Ovary (tissue), 9 donors: Measurements from ENCODE around the gene NCR3LG1. TPM values are rescaled to one million over a fixed set of nuclear protein-coding genes. Genes with fewer than 3 reads are reported as not detected.

ENCODE experiments used
- DNase-seq, 5 donors: peaks; one replicate each; pipeline ENCODE4 v3.0.0-alpha.2; 2019 to 2020
- H3K27ac ChIP-seq, 2 donors: fragments of 200-600 bp; one replicate each; pipeline versions ENCODE4 v1.5.1 to v1.8.0; 2019 to 2022
- H3K27me3 ChIP-seq: fragments of 200-600 bp; one replicate; pipeline ENCODE4 v1.8.0; 2022
- H3K36me3 ChIP-seq: fragments of 200-600 bp; sonication (generic); one replicate; pipeline ENCODE4 v1.5.1; 2019
- H3K4me1 ChIP-seq: one replicate; pipeline ENCODE4 v1.8.1; 2013; ENCODE audit warnings: mild to moderate bottlenecking, moderate library complexity; ENCODE audit not compliant: insufficient read depth
- H3K4me3 ChIP-seq: fragments of 200-600 bp; sonication (generic); one replicate; pipeline ENCODE4 v1.5.1; 2017
- H3K9me3 ChIP-seq, 2 donors: fragments of 200-600 bp in 1 of 2; sonication (generic) in 1 of 2; one replicate each; pipeline versions ENCODE4 v1.5.1 to v1.8.1; 2013 to 2019; ENCODE audit warnings: mild to moderate bottlenecking in 1 of 2, moderate library complexity in 1 of 2
- EP300 ChIP-seq: sonication (generic); formaldehyde crosslinking; IDR thresholded peaks from one replicate; pipeline ENCODE4 v1.6.1; 2017; ENCODE audit warnings: antibody characterized with exemption
- POLR2A ChIP-seq: fragments of 450-650 bp; IDR thresholded peaks from one replicate; pipeline ENCODE4 v1.6.1; 2017; ENCODE audit warnings: antibody characterized with exemption, mild to moderate bottlenecking, moderate library complexity
- WGBS, 3 donors: extraction: QIAGEN DNeasy Blood & Tissue Kit in 1 of 3; methylation state at CpG; one replicate each; pipeline versions ENCODE4 v1.1.5 to v1.1.7; 2013 to 2017; 5-methylcytosine and 5-hydroxymethylcytosine counted together
- intact Hi-C, 4 donors: fragments of 100-400 bp; cut with DNase I; formaldehyde crosslinking; loops; one replicate each; pipeline versions ENCODE4 v1.11.0 to v1.15.1; 2022 to 2023
- polyA plus RNA-seq, 2 donors: library from polyadenylated mRNA; stranded (reverse); fragments of 200-250 nt in 1 of 2; fragments of 350-450 nt in 1 of 2; fragmentation: Illumina TruSeq in 1 of 2; extraction: RNeasy Lipid Tissue Mini Kit (QIAGEN cat#74804) in 1 of 2; gene quantifications; one replicate each; pipeline ENCODE4 v1.2.3, GENCODE V29; 2013 to 2014
- total RNA-seq, 7 donors: library from RNA; depleted of rRNA in 2 of 7; stranded (reverse); fragments of >200 nt in 2 of 7; fragmentation: NEBNext Ultra II Directional in 3 of 7; extraction: Animal tissue kit (Norgen Biotek cat#: 25700) in 3 of 7; gene quantifications; one replicate each; pipeline versions ENCODE4 v1.1.0 to v1.2.4, GENCODE V29; 2016 to 2023
- TF ChIP-seq, protein P1 (sequence below), 3 donors: fragments of 450-650 bp in 2 of 3; fragments of 200-600 bp in 1 of 3; IDR thresholded peaks; one replicate each; pipeline versions ENCODE4 v1.5.1 to v1.8.0; 2016 to 2022; ENCODE audit warnings: antibody characterized with exemption in 3 of 3, mild to moderate bottlenecking in 1 of 3
- donor health status: DM: no; HTN: no; CAD: no; lungs with moderate emphysema.
- donor health status: DM: no; HTN: no; CAD: no.
- donor health status: Bipolar disorder and iron deficiency.
- donor health status: DM: yes; HTN: yes; CAD: no.
- donor health status: DM: no; HTN: no; CAD: no.
- donor health status: DM: yes; HTN: yes; CAD: no.

NCR3LG1 gene
- total and polyA plus RNA-seq, 9 donors, result 0.75 to 7.7 (median 3.5) TPM

DNA sequence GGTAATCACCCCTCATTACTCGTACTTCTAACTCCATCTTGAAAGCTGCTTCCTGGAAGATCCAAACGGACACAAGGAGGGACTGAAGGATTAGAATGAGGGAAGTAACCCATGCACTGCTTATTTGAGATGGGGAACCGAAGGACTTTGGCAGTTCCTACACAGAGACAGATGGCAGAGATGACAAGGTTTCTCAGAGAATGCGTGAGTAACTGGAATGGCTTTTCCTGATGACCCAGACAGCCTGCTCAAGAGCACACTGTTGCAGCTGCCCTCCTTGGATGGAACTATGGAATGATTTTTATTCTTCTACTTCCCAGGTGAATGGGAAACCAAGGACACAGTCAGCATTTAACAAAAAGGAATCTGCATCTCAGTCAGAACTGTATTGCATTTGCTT, 29.6 kb downstream of the NCR3LG1 start:
- 63 to 74% (median 65%) methylated on average over 4 of the region's 4 CpGs for WGBS, 3 donors
- TF ChIP-seq POLR2A (no peak), EP300 (no peak)
- TF ChIP-seq, protein P1, sequence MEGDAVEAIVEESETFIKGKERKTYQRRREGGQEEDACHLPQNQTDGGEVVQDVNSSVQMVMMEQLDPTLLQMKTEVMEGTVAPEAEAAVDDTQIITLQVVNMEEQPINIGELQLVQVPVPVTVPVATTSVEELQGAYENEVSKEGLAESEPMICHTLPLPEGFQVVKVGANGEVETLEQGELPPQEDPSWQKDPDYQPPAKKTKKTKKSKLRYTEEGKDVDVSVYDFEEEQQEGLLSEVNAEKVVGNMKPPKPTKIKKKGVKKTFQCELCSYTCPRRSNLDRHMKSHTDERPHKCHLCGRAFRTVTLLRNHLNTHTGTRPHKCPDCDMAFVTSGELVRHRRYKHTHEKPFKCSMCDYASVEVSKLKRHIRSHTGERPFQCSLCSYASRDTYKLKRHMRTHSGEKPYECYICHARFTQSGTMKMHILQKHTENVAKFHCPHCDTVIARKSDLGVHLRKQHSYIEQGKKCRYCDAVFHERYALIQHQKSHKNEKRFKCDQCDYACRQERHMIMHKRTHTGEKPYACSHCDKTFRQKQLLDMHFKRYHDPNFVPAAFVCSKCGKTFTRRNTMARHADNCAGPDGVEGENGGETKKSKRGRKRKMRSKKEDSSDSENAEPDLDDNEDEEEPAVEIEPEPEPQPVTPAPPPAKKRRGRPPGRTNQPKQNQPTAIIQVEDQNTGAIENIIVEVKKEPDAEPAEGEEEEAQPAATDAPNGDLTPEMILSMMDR (IDR thresholded peaks at IDR 0.05), result no peak
- H3K36me3 ChIP-seq, result no peaks in the 10 kb centered on the region
- no peak for DNase-seq
- H3K4me3 ChIP-seq, result no peak overlapping the region
- H3K27me3 ChIP-seq, result no peaks in the 10 kb centered on the region
- H3K27ac ChIP-seq, result no peak overlapping the region
- intact Hi-C loops, result loop anchor here in 3 of 4 donors (5.0 to 10.0 kb wide), 3 partner anchors 121 to 611 kb away; no protein-coding TSS in a partner anchor
- peaks cover 0 to 6% of the 10 kb centered on the region in 2 donors for H3K9me3 ChIP-seq
- no peaks in the 10 kb centered on the region for H3K4me1 ChIP-seq

GRCh38 chr11:17382046-17382728, 30.6 kb downstream of the NCR3LG1 start:
- Histone ChIP-seq H3K4me3 (no peak overlapping the region), H3K9me3 (peaks cover 0 to 6% of the 10 kb centered on the region in 2 donors), H3K27me3 (no peaks in the 10 kb centered on the region), H3K36me3 (no peaks in the 10 kb centered on the region), H3K4me1 (no peaks in the 10 kb centered on the region), H3K27ac (no peak overlapping the region)
- WGBS, 3 donors, result 51 to 60% (median 52%) methylated on average over 8 of the region's 8 CpGs
- no peak for DNase-seq
- TF ChIP-seq EP300, result no peak
- TF ChIP-seq, protein P1 (IDR thresholded peaks at IDR 0.05), result no peak
- no peak for TF ChIP-seq POLR2A
- intact Hi-C loops, result loop anchor here in 3 of 4 donors (5.0 to 10.0 kb wide), 3 partner anchors 120 to 610 kb away; no protein-coding TSS in a partner anchor

DNA sequence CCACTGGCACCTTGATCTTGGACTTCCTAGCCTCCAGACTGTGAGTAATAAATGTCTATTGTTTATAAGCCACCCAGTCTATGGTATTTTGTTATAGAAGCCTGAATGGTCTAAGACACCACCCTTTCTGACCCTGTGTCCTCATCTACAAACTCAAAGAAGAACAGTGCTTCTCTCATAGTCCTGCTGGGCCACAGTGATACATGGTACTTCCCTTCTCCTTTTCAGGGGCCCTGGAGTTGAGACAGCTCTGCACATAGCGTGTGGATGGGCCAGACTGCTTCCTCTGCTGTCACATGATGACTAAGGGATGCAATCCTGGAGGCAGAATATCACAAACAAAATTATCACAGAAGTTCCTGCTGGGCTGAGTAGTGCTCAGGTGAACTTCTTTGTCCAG, 31.9 kb downstream of the NCR3LG1 start:
- intact Hi-C loops, result loop anchor here in 3 of 4 donors (5.0 to 10.0 kb wide), 3 partner anchors 119 to 609 kb away; no protein-coding TSS in a partner anchor
- Histone ChIP-seq H3K36me3 (no peaks in the 10 kb centered on the region), H3K4me3 (no peak overlapping the region), H3K27ac (no peak overlapping the region), H3K27me3 (no peaks in the 10 kb centered on the region), H3K4me1 (no peaks in the 10 kb centered on the region), H3K9me3 (peaks cover 0 to 5% of the 10 kb centered on the region in 2 donors)
- no peak for DNase-seq
- WGBS, 3 donors, result 85 to 94% (median 91%) methylated on average over 1 of the region's 1 CpG
- TF ChIP-seq POLR2A, result no peak
- TF ChIP-seq, protein P1 (IDR thresholded peaks at IDR 0.05), result no peak
- no peak for TF ChIP-seq EP300

DNA sequence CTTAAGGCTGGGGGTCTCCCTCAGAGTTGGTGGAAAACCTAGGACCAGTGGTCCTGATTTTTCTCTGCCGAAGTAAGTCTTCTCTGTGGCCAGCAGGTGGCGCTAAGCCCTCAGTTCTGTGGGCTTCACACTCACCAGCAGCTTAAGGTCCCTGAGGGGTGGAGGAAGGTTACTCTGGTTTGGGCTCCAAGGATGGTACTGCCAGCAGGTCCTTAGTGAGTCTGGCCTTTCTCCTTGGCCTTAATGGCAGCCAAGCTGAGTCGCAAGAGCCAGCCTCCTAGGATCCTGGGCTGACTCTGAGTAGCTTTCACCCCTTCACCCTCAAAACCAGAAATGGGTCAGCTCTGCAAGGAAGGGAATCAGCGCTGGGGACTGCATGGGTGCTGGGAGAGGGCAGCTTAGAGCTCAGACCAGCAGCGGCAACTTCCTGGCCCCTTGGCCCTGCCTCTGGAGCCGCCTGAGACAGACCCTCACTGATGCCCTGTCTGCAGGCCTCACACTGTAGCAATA, 32.5 kb downstream of the NCR3LG1 start:
- TF ChIP-seq EP300 (no peak), POLR2A (no peak)
- TF ChIP-seq, protein P1 (IDR thresholded peaks at IDR 0.05), result peak; percentile 58 to 75 (median 75)
- peak; percentile 65 to 83 (median 79) for DNase-seq
- WGBS, 3 donors, result 49 to 51% (median 50%) methylated on average over 6 of the region's 6 CpGs
- no peaks in the 10 kb centered on the region for H3K36me3 ChIP-seq
- H3K4me1 ChIP-seq, result peaks cover 3% of the 10 kb centered on the region
- no peaks in the 10 kb centered on the region for H3K27me3 ChIP-seq
- intact Hi-C loops, result loop anchor here in 3 of 4 donors (5.0 to 10.0 kb wide), 3 partner anchors 118 to 608 kb away; no protein-coding TSS in a partner anchor
- no peak overlapping the region for H3K4me3 ChIP-seq
- no peaks in the 10 kb centered on the region for H3K9me3 ChIP-seq
- no peak overlapping the region for H3K27ac ChIP-seq
